ENCODE data around the gene HADH.

DNA sequence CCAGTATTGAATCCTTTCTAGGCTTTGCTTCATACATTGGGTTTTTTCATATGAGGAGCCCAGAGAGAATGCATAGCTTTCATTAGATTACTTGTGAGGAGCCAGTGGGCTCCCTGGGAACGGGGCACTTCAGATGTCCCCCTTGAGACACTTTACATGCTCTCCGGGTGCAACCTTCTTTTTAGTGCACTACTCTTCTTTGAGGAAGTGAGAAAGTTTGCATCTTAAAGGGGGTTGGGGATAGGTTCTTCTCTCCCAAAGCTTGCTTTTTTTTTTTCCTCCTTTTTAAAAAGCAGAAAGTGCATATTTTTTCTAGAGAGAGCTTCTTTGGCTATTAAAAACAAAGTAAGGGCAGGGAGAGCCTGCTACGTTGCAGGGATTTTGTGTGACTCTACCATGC is 4.3 kb downstream of the HADH start:
- TF ChIP-seq, protein P1, sequence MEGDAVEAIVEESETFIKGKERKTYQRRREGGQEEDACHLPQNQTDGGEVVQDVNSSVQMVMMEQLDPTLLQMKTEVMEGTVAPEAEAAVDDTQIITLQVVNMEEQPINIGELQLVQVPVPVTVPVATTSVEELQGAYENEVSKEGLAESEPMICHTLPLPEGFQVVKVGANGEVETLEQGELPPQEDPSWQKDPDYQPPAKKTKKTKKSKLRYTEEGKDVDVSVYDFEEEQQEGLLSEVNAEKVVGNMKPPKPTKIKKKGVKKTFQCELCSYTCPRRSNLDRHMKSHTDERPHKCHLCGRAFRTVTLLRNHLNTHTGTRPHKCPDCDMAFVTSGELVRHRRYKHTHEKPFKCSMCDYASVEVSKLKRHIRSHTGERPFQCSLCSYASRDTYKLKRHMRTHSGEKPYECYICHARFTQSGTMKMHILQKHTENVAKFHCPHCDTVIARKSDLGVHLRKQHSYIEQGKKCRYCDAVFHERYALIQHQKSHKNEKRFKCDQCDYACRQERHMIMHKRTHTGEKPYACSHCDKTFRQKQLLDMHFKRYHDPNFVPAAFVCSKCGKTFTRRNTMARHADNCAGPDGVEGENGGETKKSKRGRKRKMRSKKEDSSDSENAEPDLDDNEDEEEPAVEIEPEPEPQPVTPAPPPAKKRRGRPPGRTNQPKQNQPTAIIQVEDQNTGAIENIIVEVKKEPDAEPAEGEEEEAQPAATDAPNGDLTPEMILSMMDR (conservative IDR thresholded peaks at IDR 0.05; ENCODE audit: low read depth, low read length), result no peak
- no peak for TF ChIP-seq EZH2 (IDR thresholded peaks at IDR 0.05; ENCODE audit: low read length, unreplicated experiment)
